ENCODE results near the gene HCFC1.

DNA sequence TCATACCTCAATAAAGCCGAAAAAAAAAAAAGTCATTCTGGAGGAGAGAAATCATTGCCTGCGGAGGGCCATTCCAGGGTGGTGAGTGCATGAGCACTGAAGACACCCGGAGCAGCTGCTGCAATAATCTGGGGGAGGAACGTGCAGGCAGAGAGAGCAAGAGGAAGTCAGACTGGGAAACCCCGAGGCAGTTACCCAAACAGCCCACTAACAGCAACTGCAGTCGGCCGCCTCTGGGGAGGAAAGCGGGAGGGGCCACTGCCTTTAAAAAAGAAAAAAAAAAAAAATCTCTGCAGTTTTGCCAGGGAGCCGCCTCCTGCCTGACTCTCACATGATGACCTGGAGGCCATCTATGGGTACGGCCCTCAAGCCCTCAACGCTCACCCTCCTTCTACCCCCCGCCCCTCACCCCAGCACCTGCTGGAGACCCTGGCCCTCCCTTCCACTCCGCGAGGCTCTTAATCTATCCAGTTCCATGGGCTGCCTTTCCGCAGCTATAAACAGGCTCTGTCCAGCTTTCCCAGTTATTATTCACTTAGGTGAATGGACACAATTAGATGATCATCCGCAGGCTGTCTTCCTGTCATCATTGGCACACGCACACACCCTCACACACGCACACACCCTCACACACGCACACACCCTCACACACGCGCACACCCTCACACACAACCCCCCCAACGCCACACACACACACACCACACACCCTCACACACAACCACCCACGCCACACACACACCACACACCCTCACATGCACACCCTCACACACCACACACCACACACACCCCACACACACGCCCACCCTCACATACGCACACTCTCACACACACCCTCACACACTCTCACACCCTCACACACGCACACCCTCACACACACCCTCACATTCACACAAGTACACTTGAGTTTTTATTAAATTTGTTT is 70.5 kb downstream of the HCFC1 start:
- TF ChIP-seq EZH2 (IDR thresholded peaks at IDR 0.05; ENCODE audit: insufficient read depth, poor library complexity, severe bottlenecking) (no peak), EZH2phosphoT487 (IDR thresholded peaks at IDR 0.05; ENCODE audit: insufficient read depth, low read depth) (no peak)
